ENCODE results near the gene STXBP1.

DNA sequence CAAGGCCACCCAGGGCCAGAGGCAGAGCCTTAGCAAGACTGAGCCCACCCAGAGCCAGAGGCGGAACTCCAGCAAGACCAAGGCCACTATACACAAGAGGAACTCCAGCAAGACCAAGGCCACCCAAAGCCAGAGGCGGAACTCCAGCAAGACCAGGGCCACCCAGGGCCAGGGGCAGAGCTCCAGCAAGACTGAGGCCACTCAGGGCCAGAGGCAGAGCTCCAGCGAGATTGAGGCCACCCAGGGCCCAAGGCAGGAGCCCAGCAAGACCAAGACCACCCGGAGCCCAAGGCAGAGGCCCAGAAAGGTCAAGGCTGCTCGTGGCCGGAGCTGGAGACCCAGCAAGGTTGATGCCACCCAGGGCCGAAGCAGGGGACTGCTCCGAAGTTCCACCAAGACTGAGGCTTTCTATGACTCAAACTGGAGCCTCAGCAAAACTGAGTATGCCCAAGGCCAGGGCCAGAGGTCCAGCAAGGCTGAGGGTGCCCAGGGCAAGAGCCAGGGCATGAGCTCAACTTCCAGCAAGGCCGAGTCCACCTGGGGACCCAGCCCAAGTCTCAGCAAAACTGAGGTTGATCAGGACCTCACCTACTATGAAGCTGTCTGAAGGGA lies 118.8 kb downstream of the STXBP1 start:
- TF ChIP-seq, protein P1, sequence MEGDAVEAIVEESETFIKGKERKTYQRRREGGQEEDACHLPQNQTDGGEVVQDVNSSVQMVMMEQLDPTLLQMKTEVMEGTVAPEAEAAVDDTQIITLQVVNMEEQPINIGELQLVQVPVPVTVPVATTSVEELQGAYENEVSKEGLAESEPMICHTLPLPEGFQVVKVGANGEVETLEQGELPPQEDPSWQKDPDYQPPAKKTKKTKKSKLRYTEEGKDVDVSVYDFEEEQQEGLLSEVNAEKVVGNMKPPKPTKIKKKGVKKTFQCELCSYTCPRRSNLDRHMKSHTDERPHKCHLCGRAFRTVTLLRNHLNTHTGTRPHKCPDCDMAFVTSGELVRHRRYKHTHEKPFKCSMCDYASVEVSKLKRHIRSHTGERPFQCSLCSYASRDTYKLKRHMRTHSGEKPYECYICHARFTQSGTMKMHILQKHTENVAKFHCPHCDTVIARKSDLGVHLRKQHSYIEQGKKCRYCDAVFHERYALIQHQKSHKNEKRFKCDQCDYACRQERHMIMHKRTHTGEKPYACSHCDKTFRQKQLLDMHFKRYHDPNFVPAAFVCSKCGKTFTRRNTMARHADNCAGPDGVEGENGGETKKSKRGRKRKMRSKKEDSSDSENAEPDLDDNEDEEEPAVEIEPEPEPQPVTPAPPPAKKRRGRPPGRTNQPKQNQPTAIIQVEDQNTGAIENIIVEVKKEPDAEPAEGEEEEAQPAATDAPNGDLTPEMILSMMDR (IDR thresholded peaks at IDR 0.05), result no peak
- TF ChIP-seq POLR2A (IDR thresholded peaks at IDR 0.05; ENCODE audit: low read depth) (no peak), POLR2AphosphoS5 (IDR thresholded peaks at IDR 0.05) (no peak)
